Progenitor cell of endocrine pancreas (in vitro differentiated cells): Measurements from ENCODE around the gene DCAF11. TPM values are rescaled to one million over a fixed set of nuclear protein-coding genes. Genes with fewer than 3 reads are reported as not detected.

ENCODE experiments used
- DNase-seq: peaks from one replicate; pipeline ENCODE4 v3.0.0; 2021; ENCODE audit warnings: low spot score; ENCODE audit not compliant: unreplicated experiment
- H3K27ac Mint-ChIP-seq: 2 replicates; pipeline ENCODE4 v1.8.0; 2021; ENCODE audit warnings: mild to moderate bottlenecking, moderate library complexity, mixed read lengths
- H3K27me3 Mint-ChIP-seq: 2 replicates; pipeline ENCODE4 v1.8.0; 2021; ENCODE audit warnings: mixed read lengths
- H3K36me3 Mint-ChIP-seq: 2 replicates; pipeline ENCODE4 v1.8.0; 2022; ENCODE audit warnings: mixed read lengths; ENCODE audit not compliant: insufficient read depth
- H3K4me1 Mint-ChIP-seq: 2 replicates; pipeline ENCODE4 v1.8.0; 2021; ENCODE audit warnings: low read depth, mixed read lengths
- H3K4me3 Mint-ChIP-seq: 2 replicates; pipeline ENCODE4 v1.8.0; 2021; ENCODE audit warnings: low read depth, mild to moderate bottlenecking, moderate library complexity, mixed read lengths
- H3K9me3 Mint-ChIP-seq: 2 replicates; pipeline ENCODE4 v1.8.0; 2021; ENCODE audit warnings: low read depth, mixed read lengths
- CTCF ChIP-seq: fragments of 200-600 bp; sonication (generic); IDR thresholded peaks from one replicate; pipeline ENCODE4 v1.5.0; 2021; ENCODE audit warnings: antibody characterized with exemption, mild to moderate bottlenecking; ENCODE audit not compliant: unreplicated experiment
- total RNA-seq: library from RNA; stranded (reverse); gene quantifications from 2 replicates; pipeline ENCODE4 v1.2.1, GENCODE V29; 2021

The DCAF11 gene
- total RNA-seq, 1 donor from 2014 or later = 79.7 TPM

- no peak for DNase-seq
- Mint-ChIP-seq H3K27ac (peak overlapping the region; percentile 99), H3K27me3 (no peaks in the 10 kb centered on the region), H3K36me3 (peaks cover 16% of the 10 kb centered on the region), H3K4me3 (peak overlapping the region; percentile 89), H3K9me3 (no peaks in the 10 kb centered on the region), H3K4me1 (peaks cover 17% of the 10 kb centered on the region)
- TF ChIP-seq CTCF = no peak
Measured at GRCh38 chr14:24116128-24116814, 1.7 kb downstream of the DCAF11 start.

DNA sequence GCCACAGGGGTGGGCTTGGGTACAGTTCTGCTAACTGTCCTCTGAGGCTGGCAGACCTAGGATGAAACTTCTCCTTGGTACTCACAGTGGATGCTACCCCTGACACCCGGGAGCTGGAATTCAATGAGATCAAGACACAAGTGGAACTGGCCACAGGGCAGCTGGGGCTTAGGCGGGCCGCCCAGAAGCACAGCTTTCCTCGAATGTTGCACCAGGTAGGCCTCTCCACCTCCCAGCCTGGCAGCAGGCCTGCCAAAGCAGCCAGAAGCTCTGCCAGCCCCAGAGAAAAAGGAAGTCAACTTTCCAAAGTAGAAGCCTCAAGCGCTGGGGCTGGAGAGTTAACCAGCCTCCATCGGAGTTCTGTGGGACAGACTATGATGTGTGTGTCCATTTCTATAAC is 2.6 kb downstream of the DCAF11 start:
- no peak for DNase-seq
- H3K36me3 Mint-ChIP-seq = peaks cover 18% of the 10 kb centered on the region
- H3K4me1 Mint-ChIP-seq = peaks cover 17% of the 10 kb centered on the region
- H3K27ac Mint-ChIP-seq = no peak overlapping the region
- H3K27me3 Mint-ChIP-seq = no peaks in the 10 kb centered on the region
- H3K9me3 Mint-ChIP-seq = no peaks in the 10 kb centered on the region
- no peak for TF ChIP-seq CTCF
- no peak overlapping the region for H3K4me3 Mint-ChIP-seq

DNA sequence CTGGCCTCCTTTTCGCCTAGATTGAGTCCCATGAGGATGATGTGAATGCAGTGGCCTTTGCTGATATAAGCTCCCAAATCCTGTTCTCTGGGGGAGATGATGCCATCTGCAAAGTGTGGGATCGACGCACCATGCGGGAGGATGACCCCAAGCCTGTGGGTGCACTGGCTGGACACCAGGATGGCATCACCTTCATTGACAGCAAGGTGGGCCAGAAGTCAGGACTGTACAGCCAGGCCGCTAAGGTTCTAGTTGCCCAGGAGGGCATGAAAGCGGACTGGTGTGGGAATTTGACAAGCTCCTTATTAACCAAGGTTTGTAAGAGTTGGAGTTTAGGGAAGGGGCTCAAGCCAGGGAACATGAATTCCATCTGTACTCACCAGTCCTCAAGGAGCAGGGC is 5.1 kb downstream of the DCAF11 start:
- H3K4me3 Mint-ChIP-seq = no peak overlapping the region
- TF ChIP-seq CTCF = no peak
- peaks cover 20% of the 10 kb centered on the region for H3K36me3 Mint-ChIP-seq
- H3K27me3 Mint-ChIP-seq = no peaks in the 10 kb centered on the region
- no peaks in the 10 kb centered on the region for H3K9me3 Mint-ChIP-seq
- DNase-seq = no peak
- no peak overlapping the region for H3K27ac Mint-ChIP-seq
- H3K4me1 Mint-ChIP-seq = peaks cover 17% of the 10 kb centered on the region

DNA sequence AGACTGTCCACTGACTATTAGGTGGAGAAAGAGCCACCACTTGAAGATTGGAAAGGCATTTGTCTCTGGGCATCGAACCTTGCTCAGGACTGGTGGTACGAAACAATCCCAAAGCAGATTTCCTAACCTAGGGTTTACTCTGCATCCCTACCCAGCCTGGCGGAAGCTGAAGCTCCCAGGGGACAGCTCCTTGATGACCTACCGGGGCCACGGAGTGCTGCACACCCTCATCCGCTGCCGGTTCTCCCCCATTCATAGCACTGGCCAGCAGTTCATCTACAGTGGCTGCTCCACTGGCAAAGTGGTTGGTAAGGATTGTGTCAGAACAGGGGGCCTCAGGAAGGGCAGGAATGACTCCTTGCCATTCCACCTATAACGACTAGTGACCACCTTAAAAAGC is 6.6 kb downstream of the DCAF11 start:
- Mint-ChIP-seq H3K36me3 (peaks cover 21% of the 10 kb centered on the region), H3K9me3 (no peaks in the 10 kb centered on the region), H3K4me1 (peaks cover 6% of the 10 kb centered on the region), H3K27ac (no peak overlapping the region), H3K4me3 (no peak overlapping the region), H3K27me3 (no peaks in the 10 kb centered on the region)
- no peak for DNase-seq
- TF ChIP-seq CTCF = no peak

DNA sequence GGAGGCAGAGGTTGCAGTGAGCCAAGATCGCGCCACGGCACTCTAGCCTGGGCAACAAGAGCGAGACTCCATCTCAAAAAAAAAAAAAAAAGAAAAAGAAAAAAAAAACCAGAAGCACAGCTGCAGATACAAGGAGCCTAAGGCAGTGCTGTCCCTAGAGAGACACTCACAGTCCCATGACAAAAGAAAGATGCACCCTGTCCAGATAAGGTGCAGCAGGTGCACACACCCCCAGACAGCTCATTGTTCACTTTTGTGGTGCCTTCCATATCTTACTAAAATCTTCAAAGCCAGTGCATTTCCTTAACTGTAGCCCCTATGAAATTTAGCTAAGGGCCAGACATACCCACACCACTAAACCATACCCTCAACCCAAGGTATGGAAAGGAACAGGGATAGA is 7.8 kb downstream of the DCAF11 start:
- Mint-ChIP-seq H3K27me3 (no peaks in the 10 kb centered on the region), H3K36me3 (peaks cover 21% of the 10 kb centered on the region), H3K4me1 (no peaks in the 10 kb centered on the region), H3K9me3 (no peaks in the 10 kb centered on the region), H3K4me3 (no peak overlapping the region), H3K27ac (no peak overlapping the region)
- DNase-seq = no peak
- TF ChIP-seq CTCF = no peak
